MCF 10A (cell line): ENCODE measurements around the gene TMC6. TPM values are rescaled to one million over a fixed set of nuclear protein-coding genes. Genes with fewer than 3 reads are reported as not detected.

Source experiments
- BruUV-seq: library from RNA; stranded (reverse); fragments of 400-500 nt; replicated peaks from 2 replicates; lab custom pipeline; 2021; lab: Mats Ljungman, UMichigan
- CTCF ChIA-PET: fragments of 300-600 bp; sonication (Branson Sonifier 250); formaldehyde crosslinking; extraction: SDS; loops from one replicate; lab custom pipeline; 2021; ENCODE audit warnings: antibody characterized with exemption, inconsistent platforms; lab: Yijun Ruan, JAX
- POLR2A ChIA-PET: fragments of 300-600, 350-650 bp; sonication (Branson Sonifier 250); formaldehyde crosslinking; extraction: SDS; loops from one replicate; lab custom pipeline; 2020; ENCODE audit warnings: antibody characterized with exemption, inconsistent platforms; lab: Yijun Ruan, JAX
- DNase-seq: peaks from one replicate; pipeline ENCODE4 v3.0.0-alpha.2; 2018; ENCODE audit not compliant: unreplicated experiment
- H3K27ac Mint-ChIP-seq: one replicate; pipeline ENCODE4 v1.8.0; 2022; ENCODE audit warnings: mild to moderate bottlenecking, low read depth, mixed read lengths; ENCODE audit not compliant: unreplicated experiment
- H3K27me3 Mint-ChIP-seq: one replicate; pipeline ENCODE4 v1.8.0; 2022; ENCODE audit warnings: mixed read lengths; ENCODE audit not compliant: insufficient read depth, unreplicated experiment
- H3K36me3 Mint-ChIP-seq: one replicate; pipeline ENCODE4 v1.8.0; 2022; ENCODE audit warnings: mild to moderate bottlenecking, moderate library complexity, mixed read lengths; ENCODE audit not compliant: insufficient read depth, unreplicated experiment
- H3K4me1 Mint-ChIP-seq: one replicate; pipeline ENCODE4 v1.8.0; 2022; ENCODE audit warnings: mixed read lengths; ENCODE audit not compliant: insufficient read depth, unreplicated experiment
- H3K4me3 Mint-ChIP-seq: one replicate; pipeline ENCODE4 v1.8.0; 2022; ENCODE audit warnings: mild to moderate bottlenecking, moderate library complexity, mixed read lengths; ENCODE audit not compliant: unreplicated experiment
- H3K9me3 Mint-ChIP-seq: one replicate; pipeline ENCODE4 v1.8.0; 2022; ENCODE audit warnings: mixed read lengths; ENCODE audit not compliant: unreplicated experiment
- intact Hi-C: fragments of 100-400 bp; cut with micrococcal nuclease; formaldehyde crosslinking; loops from 2 replicates; pipeline ENCODE4 v1.14.1; 2022
- total RNA-seq: library from RNA; stranded (reverse); gene quantifications from 2 replicates; pipeline ENCODE4 v1.2.3, GENCODE V29; 2022
- TF ChIP-seq, protein P1 (sequence below): fragments of 200-600 bp; IDR thresholded peaks from one replicate; pipeline ENCODE4 v1.8.0; 2022; ENCODE audit warnings: antibody characterized with exemption, mild to moderate bottlenecking; ENCODE audit not compliant: unreplicated experiment

The TMC6 gene
- total RNA-seq, 1 experiment from 2014 or later: 3.1 TPM

DNA sequence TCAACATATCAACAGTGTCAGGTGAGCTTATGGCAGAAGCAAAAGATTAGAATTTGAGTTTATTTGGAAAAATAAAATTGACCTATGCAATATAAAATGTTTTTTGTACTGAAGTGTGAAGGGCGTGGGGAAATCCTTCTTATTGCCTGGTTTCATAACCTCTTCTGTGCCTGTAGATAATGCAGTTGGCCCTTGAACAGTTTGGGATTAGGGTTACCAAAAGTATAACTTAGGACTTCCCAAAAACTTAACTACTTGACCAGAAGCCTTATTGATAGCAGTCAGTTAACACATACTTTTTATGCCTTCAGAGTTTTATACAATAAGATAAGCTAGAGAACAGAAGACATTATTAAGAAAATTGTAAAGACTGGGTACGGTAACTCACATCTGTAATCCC, 66.0 kb downstream of the TMC6 start:
- H3K36me3 Mint-ChIP-seq: peaks cover 11% of the 10 kb centered on the region
- H3K4me1 Mint-ChIP-seq: no peaks in the 10 kb centered on the region
- H3K4me3 Mint-ChIP-seq: no peak overlapping the region
- TF ChIP-seq, protein P1, sequence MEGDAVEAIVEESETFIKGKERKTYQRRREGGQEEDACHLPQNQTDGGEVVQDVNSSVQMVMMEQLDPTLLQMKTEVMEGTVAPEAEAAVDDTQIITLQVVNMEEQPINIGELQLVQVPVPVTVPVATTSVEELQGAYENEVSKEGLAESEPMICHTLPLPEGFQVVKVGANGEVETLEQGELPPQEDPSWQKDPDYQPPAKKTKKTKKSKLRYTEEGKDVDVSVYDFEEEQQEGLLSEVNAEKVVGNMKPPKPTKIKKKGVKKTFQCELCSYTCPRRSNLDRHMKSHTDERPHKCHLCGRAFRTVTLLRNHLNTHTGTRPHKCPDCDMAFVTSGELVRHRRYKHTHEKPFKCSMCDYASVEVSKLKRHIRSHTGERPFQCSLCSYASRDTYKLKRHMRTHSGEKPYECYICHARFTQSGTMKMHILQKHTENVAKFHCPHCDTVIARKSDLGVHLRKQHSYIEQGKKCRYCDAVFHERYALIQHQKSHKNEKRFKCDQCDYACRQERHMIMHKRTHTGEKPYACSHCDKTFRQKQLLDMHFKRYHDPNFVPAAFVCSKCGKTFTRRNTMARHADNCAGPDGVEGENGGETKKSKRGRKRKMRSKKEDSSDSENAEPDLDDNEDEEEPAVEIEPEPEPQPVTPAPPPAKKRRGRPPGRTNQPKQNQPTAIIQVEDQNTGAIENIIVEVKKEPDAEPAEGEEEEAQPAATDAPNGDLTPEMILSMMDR: no peak
- DNase-seq: no peak
- intact Hi-C loops: no loop called here
- H3K9me3 Mint-ChIP-seq: no peaks in the 10 kb centered on the region
- POLR2A ChIA-PET: no interaction called here
- H3K27me3 Mint-ChIP-seq: no peaks in the 10 kb centered on the region
- CTCF ChIA-PET: interaction anchor here (0.6 to 1.6 kb wide), 4 partner anchors 43 to 188 kb away, joined by 3 read pairs; no protein-coding TSS in a partner anchor
- H3K27ac Mint-ChIP-seq: no peak overlapping the region
- no TSS peak for BruUV-seq

Other genes starting within 250 kb of the TMC6 start
- 15.7 and 16.4 TPM in 2 replicates for gene TNRC6C, start 170.1 kb downstream of the TMC6 start, total RNA-seq
- not detected in 2 replicates for gene TMC8, start 2.0 kb upstream of the TMC6 start, total RNA-seq
- not detected in 2 replicates for gene C17orf99, start 17.6 kb upstream of the TMC6 start, total RNA-seq
- gene SYNGR2, start 39.8 kb upstream of the TMC6 start, total RNA-seq: 52.2 and 54.2 TPM in 2 replicates
- 8.5 and 21.4 TPM in 2 replicates for gene TK1, start 58.3 kb upstream of the TMC6 start, total RNA-seq
- 18.7 and 22.2 TPM in 2 replicates for gene AFMID, start 58.6 kb upstream of the TMC6 start, total RNA-seq
- 24.6 and 45.6 TPM in 2 replicates for gene BIRC5, start 85.5 kb upstream of the TMC6 start, total RNA-seq
- not detected in 2 replicates for gene TMEM235, start 102.9 kb upstream of the TMC6 start, total RNA-seq
- gene SOCS3, start 231.3 kb upstream of the TMC6 start, total RNA-seq: 2.5 and 4.8 TPM in 2 replicates
- gene PGS1, start 249.9 kb upstream of the TMC6 start, total RNA-seq: 25.7 and 31.8 TPM in 2 replicates